OCI-M1 (cell line): ENCODE data around the gene HPS5.

Experiments
- DNase-seq: peaks from one replicate; lab custom pipeline; 2025; lab: John Stamatoyannopoulos, UW

The HPS5 gene

DNA sequence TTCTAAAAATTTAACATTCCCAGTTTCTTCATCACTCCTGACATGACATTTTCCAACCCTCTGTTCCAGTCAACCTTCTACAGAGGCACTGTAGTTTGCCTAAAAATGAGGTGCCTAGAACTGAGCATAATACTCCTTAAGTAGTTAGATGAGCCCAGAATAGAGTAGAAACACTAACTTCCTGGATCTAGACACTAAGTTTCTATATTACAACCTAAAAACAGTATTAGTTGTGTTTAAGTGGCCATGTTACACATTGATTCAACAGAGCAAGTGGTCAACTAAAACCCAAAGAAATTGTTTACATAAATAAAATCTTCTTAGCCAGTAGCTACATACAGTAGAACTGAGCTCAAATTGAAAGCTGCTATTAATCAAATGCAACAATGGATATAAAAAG is 1.3 kb downstream of the HPS5 start:
- peak; percentile 36 for DNase-seq

DNA sequence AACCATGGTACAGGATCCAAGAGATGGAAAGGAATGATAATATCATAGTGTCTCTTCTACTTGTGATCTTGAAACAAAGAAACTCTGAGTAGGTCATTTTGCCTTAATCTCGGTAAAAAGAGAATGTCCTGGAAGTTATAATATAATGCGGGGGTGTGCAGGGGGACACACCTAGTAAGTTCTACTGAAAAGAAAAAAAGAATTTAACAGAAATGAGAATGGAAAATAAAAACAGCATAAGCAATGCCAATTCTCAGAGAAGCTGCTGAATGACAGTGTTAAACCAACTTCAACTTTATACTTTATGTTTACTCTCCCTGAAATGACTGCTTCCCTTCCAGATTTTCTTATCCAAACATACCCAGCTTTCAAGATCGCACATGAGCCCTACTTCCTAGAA is 2.0 kb downstream of the HPS5 start:
- no peak for DNase-seq

DNA sequence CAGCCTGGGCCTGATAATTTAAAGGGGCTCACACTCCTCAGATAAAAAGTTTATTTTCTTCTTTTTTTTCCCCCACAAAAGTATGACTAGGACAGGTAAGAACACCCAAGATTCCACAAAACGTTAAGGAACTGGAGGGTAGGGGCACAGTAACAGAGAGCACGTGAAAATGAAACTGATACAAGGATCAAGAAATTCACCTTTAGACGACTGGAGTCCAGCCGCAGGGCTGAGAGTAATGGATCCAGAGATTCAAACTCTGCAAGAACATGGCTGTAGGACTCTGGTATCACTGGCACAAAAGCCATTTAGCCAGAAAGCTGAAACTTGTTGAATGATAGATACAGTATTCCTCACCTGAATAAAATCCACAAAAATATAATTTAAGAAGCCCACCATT is 4.4 kb downstream of the HPS5 start:
- no peak for DNase-seq

DNA sequence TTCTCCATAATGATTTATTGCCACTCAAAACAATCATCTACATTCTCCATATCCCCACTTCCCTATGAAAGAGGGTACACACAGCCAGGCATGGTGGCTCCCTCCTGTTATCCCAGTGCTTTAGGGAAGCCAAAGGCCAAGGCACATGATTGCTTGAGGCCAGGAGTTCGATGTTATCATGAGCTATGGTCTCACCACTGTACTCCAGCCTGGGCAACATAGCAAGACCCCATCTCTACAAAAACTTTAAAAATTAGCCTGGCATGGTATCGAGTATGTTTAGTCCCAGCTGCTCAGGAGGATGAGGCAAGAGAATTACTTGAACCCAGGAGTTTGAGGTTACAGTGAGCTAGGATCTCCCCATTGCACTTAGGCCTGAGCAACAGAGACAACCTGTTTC is 6.0 kb downstream of the HPS5 start:
- DNase-seq: no peak

DNA sequence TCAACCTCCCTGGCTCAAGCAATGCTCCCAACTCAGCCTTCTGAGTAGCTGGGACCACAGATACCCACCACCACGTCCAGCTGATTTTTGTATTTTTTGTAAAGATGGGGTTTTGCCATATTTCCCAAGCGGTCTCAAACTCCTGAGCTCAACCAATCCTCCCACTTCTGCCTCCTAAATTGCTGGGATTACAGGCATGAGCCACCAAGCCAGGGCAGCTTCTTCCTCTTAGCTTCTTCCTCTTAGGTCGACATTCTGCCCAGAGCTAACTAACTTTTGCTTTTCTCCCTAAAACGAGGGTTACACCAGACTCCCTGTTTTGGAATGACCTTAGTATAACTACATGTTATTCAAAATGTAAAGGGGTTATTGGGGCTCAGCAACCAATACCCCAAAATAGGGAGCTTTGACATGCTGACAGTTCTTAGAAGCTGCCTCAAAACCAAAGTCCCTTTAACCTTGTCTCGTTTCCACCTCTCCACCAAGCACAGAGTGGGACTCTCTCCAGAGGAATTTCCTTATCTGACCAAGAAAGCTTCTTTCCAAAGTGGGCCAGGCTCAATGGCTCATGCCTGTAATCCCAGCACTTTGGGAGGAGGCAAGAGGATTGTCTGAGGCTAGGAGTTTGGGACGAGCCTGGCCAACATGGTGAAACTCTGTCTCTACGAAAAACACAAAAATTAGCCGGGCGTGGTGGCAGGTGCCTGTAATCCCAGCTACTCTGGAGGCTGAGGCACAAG is 7.0 kb downstream of the HPS5 start:
- DNase-seq: no peak

DNA sequence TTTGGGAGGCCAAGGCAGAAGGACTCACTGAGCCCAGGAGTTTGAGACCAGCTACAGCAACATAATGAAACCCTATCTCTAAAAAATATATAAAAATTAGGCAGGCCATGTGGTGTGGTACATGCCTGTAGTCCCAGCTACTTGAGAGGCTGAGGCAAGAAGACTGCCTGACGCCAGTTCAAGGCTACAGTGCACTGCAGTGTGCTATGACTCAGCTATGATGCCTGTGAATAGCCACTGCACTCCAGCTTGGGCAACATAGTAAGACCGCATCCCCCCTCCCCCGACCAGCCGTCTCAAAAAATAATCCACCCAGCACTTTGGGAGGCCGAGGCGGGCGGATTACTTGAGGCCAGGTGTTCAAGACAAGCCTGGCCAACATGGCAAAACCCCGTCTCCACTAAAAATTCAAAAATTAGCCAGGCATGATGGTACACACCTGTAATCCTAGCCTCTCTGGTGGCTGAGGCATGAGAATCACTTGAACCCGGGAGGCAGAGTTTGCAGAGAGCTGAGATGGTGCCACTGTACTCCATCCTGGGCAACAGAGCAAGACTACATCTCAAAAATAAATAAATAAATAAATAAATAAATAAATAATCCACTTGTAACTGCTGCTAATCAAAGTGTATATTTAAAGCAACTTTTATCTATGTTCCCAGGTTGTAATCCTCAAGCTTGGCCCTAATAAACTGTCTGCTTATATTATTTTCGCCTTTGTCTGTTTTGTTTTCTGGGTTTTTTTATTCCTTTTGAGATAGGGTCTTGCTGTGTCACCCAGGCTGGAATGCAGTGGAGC is 7.8 kb downstream of the HPS5 start:
- DNase-seq: peak; percentile 7

DNA sequence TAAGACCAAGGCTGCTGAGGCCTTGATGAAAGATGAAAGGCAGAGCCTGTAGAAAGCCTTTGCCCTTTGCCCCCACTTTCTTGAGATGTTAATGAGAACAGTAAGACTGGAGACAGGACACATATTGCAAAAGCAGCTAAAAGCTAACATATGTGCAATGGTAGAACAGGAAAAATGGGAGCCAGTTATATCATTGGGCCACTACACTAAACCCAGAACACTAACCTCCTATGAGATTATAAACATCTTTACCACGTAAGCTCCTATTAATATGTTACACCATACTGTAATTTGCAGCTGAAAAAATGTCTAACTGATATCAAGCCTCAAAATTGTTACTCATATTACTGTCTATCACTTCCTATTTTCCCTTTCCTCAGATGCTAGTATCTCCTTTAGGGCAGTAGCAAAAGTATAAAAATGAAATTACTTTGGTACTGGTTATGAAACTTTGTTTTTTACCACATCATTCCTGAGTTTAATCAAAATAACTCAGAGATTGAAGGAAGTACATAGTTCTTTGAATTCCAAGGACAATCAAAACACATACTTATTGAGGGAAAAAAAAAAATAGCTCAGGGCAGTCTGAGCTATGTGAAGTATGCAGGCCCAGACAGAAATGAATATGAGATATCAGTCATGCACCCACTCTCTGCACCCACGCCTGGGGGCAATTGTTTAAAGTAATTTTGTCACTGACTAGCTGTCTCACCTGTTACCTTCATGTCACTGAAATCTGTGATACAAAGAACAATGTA is 9.1 kb downstream of the HPS5 start:
- DNase-seq: no peak

DNA sequence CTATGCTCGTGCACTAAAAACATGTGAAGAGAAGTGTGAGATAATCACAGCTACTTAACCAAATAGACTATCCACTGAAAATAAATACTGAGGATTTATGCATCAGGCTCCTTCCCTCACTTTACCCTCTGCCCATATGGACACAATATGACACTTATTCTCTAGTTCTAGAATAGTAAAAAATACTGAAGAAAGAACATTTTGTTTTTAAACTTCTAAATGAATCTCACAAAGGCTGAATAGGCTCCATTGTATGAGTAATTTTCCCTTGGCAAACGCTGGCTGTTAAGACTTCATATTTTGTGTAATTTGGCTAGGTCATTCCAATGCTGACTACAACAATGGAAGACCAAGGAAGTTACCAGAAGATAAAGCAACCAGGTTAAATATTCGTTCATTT is 9.9 kb downstream of the HPS5 start:
- no peak for DNase-seq

DNA sequence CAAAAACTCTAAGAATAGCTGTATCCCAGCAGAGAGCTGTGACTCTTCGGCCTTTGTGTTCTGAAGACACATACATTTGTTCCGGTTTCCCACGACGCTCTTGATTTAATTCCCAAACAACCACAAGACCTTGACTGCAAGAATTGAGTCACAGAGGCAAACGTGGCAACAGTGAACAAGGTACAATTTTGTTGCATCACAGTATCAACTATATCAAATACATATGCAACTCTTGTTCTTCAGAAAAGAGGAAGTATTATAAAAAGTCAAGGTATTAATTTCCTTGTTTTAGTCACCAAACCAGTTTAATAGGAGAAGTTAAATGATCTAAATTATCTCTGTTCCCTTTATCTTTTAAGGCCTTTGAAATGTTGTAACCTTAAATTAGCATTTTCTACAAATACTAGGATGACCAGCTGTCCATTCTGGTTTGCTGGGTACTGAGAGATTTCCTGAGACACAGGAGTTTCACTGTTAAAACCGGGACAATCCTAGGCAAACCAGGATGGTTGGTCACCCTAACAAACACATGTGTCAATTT is 11.1 kb downstream of the HPS5 start:
- DNase-seq: peak; percentile 28

DNA sequence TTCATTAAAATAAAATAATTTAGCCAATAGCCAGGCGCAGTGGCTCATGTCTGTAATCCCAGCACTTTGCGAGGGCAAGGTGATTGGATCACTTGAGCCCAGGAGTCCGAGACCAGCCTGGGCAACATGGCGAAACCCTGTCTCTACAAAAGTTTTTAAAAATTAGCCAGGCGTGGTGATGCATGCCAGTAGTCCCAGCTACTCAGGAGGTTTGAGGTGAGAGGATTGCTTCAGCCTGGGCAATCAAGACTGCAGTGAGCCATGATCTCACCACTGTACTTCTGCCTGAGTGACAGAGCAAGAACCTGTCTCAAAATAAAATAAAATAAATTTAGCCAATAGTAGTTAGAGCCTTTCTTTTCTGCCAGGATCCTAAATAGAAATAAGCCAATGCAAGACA is 12.2 kb downstream of the HPS5 start:
- no peak for DNase-seq

DNA sequence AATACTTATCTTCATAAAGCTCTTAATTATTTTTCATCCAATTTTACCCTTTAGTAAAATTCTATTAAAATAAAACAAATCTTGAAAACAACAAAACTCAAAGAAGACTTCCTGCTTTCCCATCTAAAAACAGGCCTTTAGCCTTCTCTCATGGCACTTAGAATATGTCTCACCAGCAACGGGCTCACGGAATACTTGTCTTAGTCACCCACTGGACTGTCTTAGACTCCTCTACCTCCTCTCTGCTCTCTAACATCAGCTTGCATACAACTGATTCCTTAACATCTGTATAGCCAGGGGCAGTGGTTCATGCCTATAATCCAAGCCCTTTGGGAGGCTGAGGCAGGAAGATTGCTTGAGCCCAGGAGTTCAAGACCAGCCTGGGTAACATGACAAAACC is 13.7 kb downstream of the HPS5 start:
- DNase-seq: no peak

DNA sequence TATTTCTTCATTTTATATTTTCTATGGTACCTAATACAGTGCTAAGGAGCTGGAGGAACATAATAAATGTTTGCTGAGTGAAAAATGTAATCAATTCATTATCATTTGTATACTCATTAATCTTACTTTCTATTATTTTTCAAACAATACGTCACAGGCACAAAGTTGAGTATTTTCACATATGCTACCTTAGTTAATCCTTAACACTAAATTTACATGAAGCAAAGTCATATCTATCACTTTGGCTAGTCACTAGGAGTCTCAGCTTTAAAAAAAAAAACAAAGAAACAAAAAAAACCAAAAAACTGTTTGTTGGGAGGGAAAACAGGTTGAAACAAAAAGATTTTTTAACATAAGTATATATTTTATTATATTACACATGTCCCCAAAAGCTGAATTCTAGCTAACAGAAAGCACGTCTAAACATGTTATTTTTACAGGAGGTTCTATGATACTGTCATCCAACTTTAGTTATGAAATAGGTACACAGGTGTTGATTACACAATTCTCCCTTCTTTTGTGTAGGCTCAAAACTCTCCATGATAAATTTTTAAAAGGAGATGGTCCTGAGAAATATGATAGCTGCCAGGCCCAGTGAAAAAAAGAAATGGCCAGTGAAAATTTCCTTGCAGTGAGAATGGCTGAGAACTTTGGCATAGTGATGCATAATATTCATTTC is 14.3 kb downstream of the HPS5 start:
- no peak for DNase-seq

DNA sequence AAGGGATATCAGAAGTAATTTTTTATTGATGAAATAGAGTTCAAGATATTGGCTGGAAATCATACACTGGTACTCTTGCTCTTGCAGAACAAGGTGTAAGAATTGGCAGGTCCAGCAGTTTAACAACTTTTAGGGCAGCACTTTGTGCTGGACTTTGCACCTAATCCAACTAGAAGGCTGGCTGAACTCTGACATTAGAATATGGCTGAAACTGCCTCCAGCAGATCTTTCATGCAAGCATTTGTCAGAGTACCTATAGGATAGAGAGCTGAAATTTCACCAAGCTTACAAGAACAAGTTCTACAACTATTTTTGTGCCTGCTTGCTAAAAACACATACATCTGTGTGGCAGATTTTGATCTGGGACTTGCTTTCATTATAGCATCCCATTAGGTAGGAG is 17.2 kb downstream of the HPS5 start:
- DNase-seq: no peak

DNA sequence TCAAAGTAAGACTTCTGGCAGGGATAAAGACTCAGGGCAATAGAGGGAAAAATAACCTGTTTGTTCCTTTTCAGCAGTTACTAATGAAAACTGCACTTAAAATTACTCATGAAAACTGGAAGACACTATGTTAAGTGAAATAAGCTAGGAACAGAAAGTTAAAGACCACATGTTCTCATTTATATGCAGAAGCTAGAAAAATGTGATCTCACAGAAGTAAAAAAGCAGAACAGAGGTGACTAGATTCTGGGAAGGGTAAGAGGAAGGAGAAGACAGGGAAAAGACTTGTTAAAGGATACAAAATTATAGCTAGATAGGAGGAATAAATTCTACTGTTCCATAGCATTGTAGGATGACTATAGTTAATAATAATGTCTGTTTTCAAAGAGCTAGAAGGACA is 22.2 kb downstream of the HPS5 start:
- no peak for DNase-seq

DNA sequence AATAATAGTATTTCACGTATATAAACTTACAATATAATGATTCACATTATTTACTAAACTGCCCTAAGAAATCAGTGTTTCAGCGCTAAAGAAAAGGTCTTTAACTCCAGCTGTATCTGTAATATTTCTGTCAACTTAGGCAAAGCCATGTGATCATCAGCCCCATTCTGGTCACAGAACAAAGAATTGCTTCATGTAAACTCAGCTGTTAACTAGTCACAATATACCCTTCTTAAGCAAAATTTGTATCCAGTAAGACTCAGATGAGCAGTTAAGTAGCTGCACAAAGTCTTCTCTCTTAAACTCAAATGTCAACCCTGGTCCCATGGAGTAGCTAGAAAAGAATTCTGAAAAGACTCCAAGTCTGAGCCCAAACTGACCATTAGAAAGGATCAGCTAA is 26.6 kb downstream of the HPS5 start:
- DNase-seq: no peak

DNA sequence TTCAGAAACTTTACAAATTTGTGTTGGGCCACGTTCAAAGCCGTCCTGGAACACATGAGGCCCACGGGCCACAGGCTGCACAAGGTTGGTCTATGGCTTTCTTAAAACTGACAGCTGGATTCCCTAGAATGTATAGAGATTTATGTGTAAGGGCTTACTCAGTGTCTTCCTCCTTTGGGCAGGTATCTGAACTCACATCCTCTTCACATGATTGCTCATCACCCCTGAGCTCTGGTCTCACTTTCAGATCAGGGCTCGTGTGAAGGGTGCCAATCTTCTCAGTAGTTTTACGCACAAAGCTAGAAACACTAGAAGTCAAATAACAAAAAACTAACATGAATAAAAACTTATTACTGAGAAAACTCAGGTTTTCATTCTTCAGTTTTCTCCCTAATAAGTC is 27.1 kb downstream of the HPS5 start:
- DNase-seq: no peak

DNA sequence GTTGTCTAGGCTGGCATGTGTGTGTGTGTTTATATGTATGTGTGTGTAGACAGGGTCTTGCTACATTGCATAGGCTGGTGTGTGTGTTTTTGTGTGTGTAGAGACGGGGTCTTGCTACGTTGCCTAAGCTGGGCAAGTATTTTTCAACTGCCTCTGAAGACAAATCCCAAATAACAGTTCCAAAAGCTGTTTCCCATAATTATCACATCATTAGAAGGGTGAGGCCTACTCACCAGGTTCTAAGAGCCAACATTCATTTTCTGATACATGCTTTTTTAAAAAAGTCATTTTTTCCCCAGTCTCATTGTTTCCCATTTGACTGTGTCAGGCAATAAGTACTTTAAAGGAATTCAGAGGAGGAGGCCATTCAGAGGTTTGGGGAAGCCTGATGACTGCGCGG is 33.0 kb downstream of the HPS5 start:
- no peak for DNase-seq

DNA sequence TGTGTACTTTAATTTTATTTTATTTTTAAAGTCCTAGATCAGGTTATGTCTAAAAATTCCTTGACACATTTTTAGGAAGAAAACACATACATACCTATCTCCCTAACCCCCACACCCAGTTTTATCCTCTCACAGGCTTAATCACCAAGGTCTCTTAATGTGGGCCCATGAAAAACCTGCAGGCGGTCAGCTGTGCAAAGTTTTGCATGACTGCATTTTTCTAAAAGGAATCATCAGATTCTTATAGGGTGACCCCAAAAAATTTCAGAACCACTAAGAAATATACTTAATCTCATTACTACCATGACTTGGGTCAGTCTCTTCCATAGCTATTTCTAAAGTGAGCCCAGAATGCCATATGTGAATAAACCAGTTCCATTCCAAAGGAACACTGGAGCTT is 36.1 kb downstream of the HPS5 start:
- DNase-seq: no peak

DNA sequence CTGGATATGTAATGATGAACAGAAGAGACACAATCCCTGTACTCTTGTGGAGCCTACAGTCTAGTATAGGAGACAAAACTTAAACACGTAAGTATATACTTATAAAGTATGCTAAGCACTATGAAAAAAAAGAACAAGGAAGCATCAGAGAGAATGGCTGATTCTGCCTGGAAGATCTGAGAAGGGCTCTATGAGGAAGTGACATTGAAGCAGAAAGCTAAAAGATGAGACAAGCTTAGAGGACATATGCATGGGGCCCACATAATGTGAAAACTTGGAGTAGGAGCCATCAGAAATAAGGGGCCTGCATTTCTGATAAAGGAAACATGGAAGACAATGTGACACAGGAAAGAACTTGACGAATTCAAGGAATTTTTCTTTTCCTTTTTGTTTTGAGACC is 39.3 kb downstream of the HPS5 start:
- no peak for DNase-seq

DNA sequence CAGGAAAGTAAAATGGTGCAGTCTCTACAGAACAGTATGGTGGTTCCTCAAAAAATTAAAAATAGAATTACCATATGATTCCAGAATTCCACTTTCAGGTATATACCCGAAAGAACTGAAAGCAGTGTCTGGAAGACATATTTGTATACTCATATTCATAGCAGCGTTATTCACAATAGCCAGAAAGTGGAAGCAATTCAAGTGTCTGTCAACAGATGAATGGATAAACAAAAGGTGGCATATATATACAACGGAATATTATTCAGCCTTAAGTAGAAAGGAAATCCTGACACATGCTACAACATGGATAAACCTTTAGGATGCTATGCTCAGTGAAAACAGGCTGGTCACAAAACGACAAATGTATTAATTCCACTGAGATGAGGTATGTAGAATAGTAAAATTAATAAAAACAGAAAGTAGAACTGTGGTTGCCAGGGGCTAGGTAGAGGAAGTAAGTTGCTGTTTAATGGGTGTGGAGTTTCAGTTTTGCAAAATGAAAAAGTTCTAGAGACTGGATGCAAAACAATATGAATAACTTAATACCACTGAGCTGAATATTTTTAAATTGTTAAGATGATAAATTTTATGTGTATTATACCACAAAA is 41.4 kb downstream of the HPS5 start:
- no peak for DNase-seq

DNA sequence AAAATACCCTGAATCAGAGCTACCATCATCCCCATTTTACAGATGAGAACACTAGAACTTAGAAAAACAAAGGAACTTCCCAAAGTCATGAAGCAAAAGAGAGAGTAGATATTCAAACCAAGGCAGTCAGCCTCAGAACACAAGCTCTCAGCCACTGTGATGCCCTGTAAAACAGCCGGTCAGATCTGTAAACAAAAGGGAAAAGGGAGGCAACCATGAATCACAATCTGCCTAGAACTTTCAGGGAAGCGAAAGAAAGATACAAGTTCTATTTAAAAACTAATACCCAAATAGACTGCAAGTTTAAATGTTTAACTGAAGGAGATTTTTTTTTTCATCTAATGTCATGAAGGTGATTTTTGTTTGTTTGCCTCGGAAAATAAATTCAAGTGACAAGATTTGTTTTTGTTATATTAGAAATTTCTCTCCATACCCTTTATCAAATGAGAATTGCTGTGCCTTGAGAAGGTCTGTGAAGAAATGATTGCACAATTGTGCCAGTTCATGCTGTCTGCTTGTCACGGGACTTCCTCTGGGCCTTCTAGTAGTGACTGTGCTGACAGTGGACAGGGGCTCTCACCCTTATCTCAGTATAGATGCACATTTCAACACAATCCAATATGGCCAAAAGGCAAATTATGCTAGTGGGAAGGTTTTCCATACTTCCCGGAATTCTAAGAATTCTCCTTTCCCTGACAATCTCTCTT is 44.2 kb downstream of the HPS5 start:
- peak; percentile 87 for DNase-seq
